Left ventricle myocardium inferior (tissue), 1 donor: ENCODE data around the gene MKS1. TPM values are rescaled to one million over a fixed set of nuclear protein-coding genes. Genes with fewer than 3 reads are reported as not detected.

Experiments
- DNase-seq: peaks from one replicate; pipeline ENCODE4 v3.0.0-alpha.2; 2020
- H3K27ac ChIP-seq: fragments of 200-600 bp; replicated peaks from 2 replicates; pipeline ENCODE4 v1.8.0; 2021
- H3K27me3 ChIP-seq: fragments of 200-600 bp; 2 replicates; pipeline ENCODE4 v1.8.0; 2021; ENCODE audit warnings: low read depth
- H3K36me3 ChIP-seq: fragments of 200-600 bp; 2 replicates; pipeline ENCODE4 v1.8.0; 2021
- H3K4me1 ChIP-seq: fragments of 200-600 bp; 2 replicates; pipeline ENCODE4 v1.8.0; 2021
- H3K4me3 ChIP-seq: fragments of 200-600 bp; 2 replicates; pipeline ENCODE4 v1.8.0; 2021; ENCODE audit warnings: mild to moderate bottlenecking, moderate library complexity
- H3K9me3 ChIP-seq: fragments of 200-600 bp; replicated peaks from 2 replicates; pipeline ENCODE4 v1.8.0; 2021
- CTCF ChIP-seq: fragments of 200-600 bp; IDR thresholded peaks from 2 replicates; pipeline ENCODE4 v1.8.0; 2021; ENCODE audit warnings: antibody characterized with exemption, mild to moderate bottlenecking, borderline replicate concordance
- intact Hi-C: fragments of 100-400 bp; cut with micrococcal nuclease; formaldehyde crosslinking; loops from one replicate; pipeline ENCODE4 v1.11.0; 2022
- total RNA-seq: library from RNA; stranded (reverse); fragmentation: NEBNext Ultra II Directional; extraction: Animal tissue kit (Norgen Biotek cat#: 25700); gene quantifications from one replicate; pipeline ENCODE4 v1.2.1, GENCODE V29; 2021
- donor health status: DM: no; HTN: yes; CAD: no; lungs with severe emphysema.

The MKS1 gene
- total RNA-seq, 1 donor from 2014 or later = 10.8 TPM

- Histone ChIP-seq H3K27me3 (no peaks in the 10 kb centered on the region), H3K4me1 (no peaks in the 10 kb centered on the region), H3K4me3 (no peak overlapping the region), H3K9me3 (no peaks in the 10 kb centered on the region), H3K36me3 (peaks cover 94% of the 10 kb centered on the region), H3K27ac (no peak overlapping the region)
- no peak for TF ChIP-seq CTCF
- intact Hi-C loops = no loop called here
- no peak for DNase-seq
These were observed 8.1 kb downstream of the MKS1 start for GRCh38 chr17:58210922-58211321.

DNA sequence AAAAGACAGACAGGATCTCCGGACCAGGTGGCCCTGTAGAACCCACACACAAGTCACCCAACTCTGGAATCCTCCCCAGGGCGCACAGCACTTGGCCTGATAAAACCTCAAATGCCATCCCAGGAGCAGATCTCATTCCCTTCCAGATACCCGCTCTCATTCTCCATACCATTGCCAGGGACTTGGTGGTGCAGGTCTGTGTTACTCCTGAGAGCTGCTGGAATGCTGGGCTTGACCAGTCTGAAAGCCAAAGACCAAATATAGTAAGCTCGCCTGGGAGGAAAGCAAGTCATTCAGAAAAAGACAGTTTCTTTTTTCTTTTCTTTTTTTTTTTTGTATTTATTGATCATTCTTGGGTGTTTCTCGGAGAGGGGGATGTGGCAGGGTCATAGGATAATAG is 10.7 kb downstream of the MKS1 start:
- H3K36me3 ChIP-seq = peaks cover 72% of the 10 kb centered on the region

DNA sequence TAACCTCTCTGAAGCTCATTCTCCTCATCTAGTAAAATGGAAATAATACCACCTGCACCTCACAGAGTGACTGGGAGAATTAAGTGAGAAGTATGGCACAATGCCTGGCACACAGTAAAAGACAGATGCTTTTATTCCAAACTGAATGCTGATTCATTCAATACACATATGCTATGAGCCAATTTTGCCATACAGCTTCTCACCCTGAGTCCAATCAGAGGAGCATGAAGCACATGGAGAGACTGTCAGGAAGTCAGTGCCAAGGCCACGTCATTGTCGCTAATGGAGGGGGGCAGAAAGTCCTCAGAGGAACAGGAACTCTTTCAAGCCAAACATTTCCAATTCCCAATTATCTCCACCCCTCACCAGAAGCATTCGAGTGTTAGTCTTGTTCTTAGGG is 11.6 kb downstream of the MKS1 start:
- no peaks in the 10 kb centered on the region for H3K9me3 ChIP-seq
- peaks cover 63% of the 10 kb centered on the region for H3K36me3 ChIP-seq
- no peaks in the 10 kb centered on the region for H3K4me1 ChIP-seq
- DNase-seq = no peak
- no peaks in the 10 kb centered on the region for H3K27me3 ChIP-seq
- intact Hi-C loops = no loop called here
- no peak overlapping the region for H3K27ac ChIP-seq
- no peak overlapping the region for H3K4me3 ChIP-seq
- no peak for TF ChIP-seq CTCF

More for the DNA sequence above, 10.7 kb downstream of the MKS1 start:
- H3K27ac ChIP-seq = no peak overlapping the region
- H3K4me1 ChIP-seq = no peaks in the 10 kb centered on the region
- H3K4me3 ChIP-seq = no peak overlapping the region
- no peak for TF ChIP-seq CTCF
- intact Hi-C loops = no loop called here
- H3K27me3 ChIP-seq = no peaks in the 10 kb centered on the region
- DNase-seq = no peak
- no peaks in the 10 kb centered on the region for H3K9me3 ChIP-seq

GRCh38 chr17:58205936-58206335 is 13.1 kb downstream of the MKS1 start:
- intact Hi-C loops = no loop called here
- Histone ChIP-seq H3K9me3 (no peaks in the 10 kb centered on the region), H3K4me3 (no peak overlapping the region), H3K4me1 (no peaks in the 10 kb centered on the region), H3K27ac (no peak overlapping the region), H3K36me3 (peaks cover 48% of the 10 kb centered on the region), H3K27me3 (no peaks in the 10 kb centered on the region)
- no peak for DNase-seq
- no peak for TF ChIP-seq CTCF

GRCh38 chr17:58204796-58205195 is 14.3 kb downstream of the MKS1 start:
- no peaks in the 10 kb centered on the region for H3K4me1 ChIP-seq
- H3K36me3 ChIP-seq = peaks cover 37% of the 10 kb centered on the region
- intact Hi-C loops = no loop called here
- H3K27me3 ChIP-seq = peaks cover 1% of the 10 kb centered on the region
- no peaks in the 10 kb centered on the region for H3K9me3 ChIP-seq
- no peak for DNase-seq
- no peak overlapping the region for H3K4me3 ChIP-seq
- H3K27ac ChIP-seq = no peak overlapping the region
- no peak for TF ChIP-seq CTCF

GRCh38 chr17:58202859-58203258 is 16.2 kb downstream of the MKS1 start:
- Histone ChIP-seq H3K4me1 (no peaks in the 10 kb centered on the region), H3K9me3 (no peaks in the 10 kb centered on the region), H3K36me3 (peaks cover 22% of the 10 kb centered on the region), H3K27me3 (peaks cover 21% of the 10 kb centered on the region), H3K27ac (no peak overlapping the region), H3K4me3 (no peak overlapping the region)
- DNase-seq = no peak
- no peak for TF ChIP-seq CTCF
- intact Hi-C loops = no loop called here
